ENCODE results near the gene KLHL33. TPM values are rescaled to one million over a fixed set of nuclear protein-coding genes. Genes with fewer than 3 reads are reported as not detected.

KLHL33 gene
- total RNA-seq, 2 donors from 2014 or later = 0.26 TPM; not detected in 1

GRCh38 chr14:20434701-20435581 is 1.0 kb downstream of the KLHL33 start:
- TF ChIP-seq POLR2A (IDR thresholded peaks at IDR 0.05) (no peak), CTCF (IDR thresholded peaks at IDR 0.05) (no peak)
- ATAC-seq (no peak), DNase-seq (peak in 3 of 4 donors; percentile 32 to 40 (median 34))
- Histone ChIP-seq H3K4me3 (no peak overlapping the region), H3K27me3 (no peaks in the 10 kb centered on the region), H3K4me1 (peaks cover 8% of the 10 kb centered on the region), H3K9me3 (no peaks in the 10 kb centered on the region), H3K36me3 (replicated peaks in 1 of 2; ENCODE audit: insufficient read depth in 1 of 2, low read depth in 2 of 2) (no peaks in the 10 kb centered on the region), H3K27ac (no peak overlapping the region)
- intact Hi-C loops (cut with DNase I) = no loop called here
- 33 to 48% methylated on average over 9 to 40 of the region's 44 CpGs for WGBS, 2 donors

- no peak overlapping the region for H3K27ac ChIP-seq
- H3K4me3 ChIP-seq = no peak overlapping the region
- DNase-seq (peak; percentile 38 to 75 (median 56)), ATAC-seq (peak; percentile 48)
- no peaks in the 10 kb centered on the region for H3K27me3 ChIP-seq
- no peak for TF ChIP-seq POLR2A (IDR thresholded peaks at IDR 0.05)
- no peak for TF ChIP-seq CTCF (IDR thresholded peaks at IDR 0.05)
- WGBS, 2 donors = 47 to 70% methylated on average over 3 to 30 of the region's 30 CpGs
- no peaks in the 10 kb centered on the region for H3K36me3 ChIP-seq (replicated peaks in 1 of 2; ENCODE audit: insufficient read depth in 1 of 2, low read depth in 2 of 2)
- H3K4me1 ChIP-seq = peaks cover 8% of the 10 kb centered on the region
- H3K9me3 ChIP-seq = no peaks in the 10 kb centered on the region
- intact Hi-C loops (cut with DNase I) = no loop called here
Observed at GRCh38 chr14:20429801-20430669, 5.9 kb downstream of the KLHL33 start.

GRCh38 chr14:20428802-20429201 is 7.2 kb downstream of the KLHL33 start:
- H3K27me3 ChIP-seq = no peaks in the 10 kb centered on the region
- 37 to 54% methylated on average over 5 of the region's 5 CpGs for WGBS, 2 donors
- intact Hi-C loops (cut with DNase I) = no loop called here

GRCh38 chr14:20428010-20428365 is 8.0 kb downstream of the KLHL33 start:
- no peak for TF ChIP-seq POLR2A (IDR thresholded peaks at IDR 0.05)
- no peak for TF ChIP-seq CTCF (IDR thresholded peaks at IDR 0.05)
- no peak for ATAC-seq
- no peak for DNase-seq
- H3K4me1 ChIP-seq = peaks cover 8% of the 10 kb centered on the region
- H3K36me3 ChIP-seq (replicated peaks in 1 of 2; ENCODE audit: insufficient read depth in 1 of 2, low read depth in 2 of 2) = no peaks in the 10 kb centered on the region
- no peaks in the 10 kb centered on the region for H3K27me3 ChIP-seq
- 57 to 80% methylated on average over 5 of the region's 5 CpGs for WGBS, 2 donors
- H3K4me3 ChIP-seq = no peak overlapping the region
- intact Hi-C loops (cut with DNase I) = no loop called here
- H3K9me3 ChIP-seq = no peaks in the 10 kb centered on the region
- H3K27ac ChIP-seq = peak overlapping the region in 1 of 4 donors; percentile 31

More at GRCh38 chr14:20428802-20429201, 7.2 kb downstream of the KLHL33 start:
- TF ChIP-seq CTCF (IDR thresholded peaks at IDR 0.05) = no peak
- TF ChIP-seq POLR2A (IDR thresholded peaks at IDR 0.05) = no peak
- Histone ChIP-seq H3K4me3 (no peak overlapping the region), H3K36me3 (replicated peaks in 1 of 2; ENCODE audit: insufficient read depth in 1 of 2, low read depth in 2 of 2) (no peaks in the 10 kb centered on the region), H3K4me1 (peaks cover 8% of the 10 kb centered on the region), H3K9me3 (no peaks in the 10 kb centered on the region), H3K27ac (no peak overlapping the region)
- ATAC-seq (no peak), DNase-seq (no peak)

All from body of pancreas (tissue), 4 donors.